ENCODE data around the gene D2HGDH. TPM values are rescaled to one million over a fixed set of nuclear protein-coding genes. Genes with fewer than 3 reads are reported as not detected.

Gene D2HGDH
- total RNA-seq, 1 donor from 2014 or later = 19.0 TPM

DNA sequence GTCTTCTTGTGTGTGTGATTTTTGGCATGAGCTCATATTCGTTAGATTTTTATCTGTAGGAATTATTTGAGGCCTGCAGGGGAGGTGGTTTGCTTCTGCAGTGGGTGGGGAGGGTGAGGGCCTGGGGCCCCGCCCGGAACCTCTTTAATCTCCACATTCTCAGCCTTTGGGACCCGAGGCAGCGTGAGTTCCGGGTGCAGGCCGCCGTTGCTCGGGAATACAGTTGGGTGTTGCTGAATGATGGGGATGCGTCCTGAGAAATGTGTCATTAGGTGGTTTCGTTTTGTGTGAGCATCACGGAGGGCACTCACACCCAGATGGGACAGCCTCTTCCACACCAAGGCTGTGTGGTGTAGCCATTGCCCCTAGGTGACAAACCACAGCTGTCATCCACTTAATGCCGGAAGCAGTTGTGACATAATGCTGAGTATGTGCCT lies 28.5 kb downstream of the D2HGDH start:
- peak; percentile 43 for ATAC-seq (ENCODE audit: poor library complexity)
- intact Hi-C loops (cut with DNase I) = no loop called here

DNA sequence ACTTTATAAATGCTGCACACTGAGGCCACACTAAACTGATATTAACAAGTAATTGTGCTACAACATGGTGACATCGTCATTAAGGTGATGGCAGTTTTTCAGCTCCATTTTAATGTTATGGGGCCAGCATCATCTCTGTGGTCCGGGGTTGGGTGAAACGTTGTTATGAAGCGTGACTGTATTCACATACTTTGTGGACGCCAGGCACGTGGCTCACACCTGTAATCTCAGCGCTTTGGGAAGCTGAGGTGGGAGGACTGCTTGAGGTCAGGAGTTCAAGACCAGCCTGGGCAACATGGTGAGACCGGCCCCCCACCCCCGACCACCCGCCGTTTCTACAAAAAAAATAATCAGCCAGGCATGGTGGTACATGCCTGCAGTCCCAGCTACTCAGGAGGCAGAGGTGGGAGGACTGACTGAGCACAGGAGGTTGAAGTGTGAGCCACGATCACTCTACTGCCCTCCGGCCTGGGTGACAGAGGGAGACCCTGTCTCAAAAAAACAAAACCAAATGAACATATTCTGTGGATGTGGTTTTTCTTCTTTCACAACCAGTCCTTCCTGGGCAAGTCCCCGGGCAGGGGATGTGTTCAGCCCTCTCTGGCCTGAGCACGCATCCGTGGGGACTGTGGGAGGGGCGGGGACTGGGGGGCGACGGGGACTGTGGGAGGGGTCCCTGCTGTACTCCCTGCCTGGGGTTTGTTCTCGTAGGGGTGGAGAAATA lies 29.3 kb downstream of the D2HGDH start:
- DNase-seq = no peak
- intact Hi-C loops (cut with DNase I) = no loop called here
- no peak for ATAC-seq (ENCODE audit: poor library complexity)

More for the DNA sequence above, 28.5 kb downstream of the D2HGDH start:
- no peak for DNase-seq

DNA sequence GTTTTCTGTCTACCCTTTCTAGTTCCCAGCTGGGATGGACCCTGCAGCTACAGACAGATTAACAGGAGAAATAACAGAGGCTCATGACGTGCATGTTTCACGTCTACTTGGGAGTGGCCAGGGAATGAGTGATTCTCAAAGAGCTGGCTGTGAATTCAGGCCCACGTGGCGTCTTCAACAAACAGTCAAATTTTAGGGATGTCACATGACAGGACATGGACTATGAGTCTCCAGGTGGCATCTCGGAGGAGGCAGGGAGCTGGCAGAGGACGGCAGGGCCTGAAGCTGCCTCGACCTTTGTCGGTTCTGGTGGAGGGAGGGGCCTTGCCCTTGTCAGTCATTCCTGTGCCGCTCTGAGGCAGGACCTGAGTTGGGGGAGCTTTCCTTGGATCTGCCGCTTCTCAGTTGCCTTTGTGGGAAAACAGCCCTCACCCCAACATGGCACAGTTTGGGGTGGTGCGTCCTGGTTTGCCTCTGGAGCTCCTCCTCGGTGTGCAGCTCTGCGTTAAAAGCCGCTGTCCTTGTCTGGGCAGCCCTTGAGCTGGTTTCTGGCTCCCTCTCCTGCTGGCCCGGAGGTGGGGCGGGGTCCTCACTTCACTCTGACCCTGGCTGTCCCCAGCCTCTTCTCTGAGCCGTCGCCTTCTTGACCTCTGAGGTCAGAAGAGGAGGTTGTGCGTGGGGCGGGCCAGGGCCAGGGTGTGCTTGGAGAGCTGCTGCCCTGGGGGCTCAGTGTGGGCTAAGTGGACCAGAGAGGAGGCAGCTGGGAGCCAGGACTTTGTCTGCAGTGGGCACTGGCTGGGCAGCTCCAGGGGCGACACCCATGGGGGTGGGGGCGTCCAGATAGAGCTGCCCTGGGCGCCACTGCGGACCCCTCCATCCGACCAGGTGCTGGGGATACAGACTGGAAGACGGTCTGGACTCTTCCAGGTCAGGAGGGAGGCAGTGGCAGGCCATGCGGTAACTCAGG lies 30.1 kb downstream of the D2HGDH start:
- DNase-seq = no peak
- intact Hi-C loops (cut with DNase I) = no loop called here
- no peak for ATAC-seq (ENCODE audit: poor library complexity)

DNA sequence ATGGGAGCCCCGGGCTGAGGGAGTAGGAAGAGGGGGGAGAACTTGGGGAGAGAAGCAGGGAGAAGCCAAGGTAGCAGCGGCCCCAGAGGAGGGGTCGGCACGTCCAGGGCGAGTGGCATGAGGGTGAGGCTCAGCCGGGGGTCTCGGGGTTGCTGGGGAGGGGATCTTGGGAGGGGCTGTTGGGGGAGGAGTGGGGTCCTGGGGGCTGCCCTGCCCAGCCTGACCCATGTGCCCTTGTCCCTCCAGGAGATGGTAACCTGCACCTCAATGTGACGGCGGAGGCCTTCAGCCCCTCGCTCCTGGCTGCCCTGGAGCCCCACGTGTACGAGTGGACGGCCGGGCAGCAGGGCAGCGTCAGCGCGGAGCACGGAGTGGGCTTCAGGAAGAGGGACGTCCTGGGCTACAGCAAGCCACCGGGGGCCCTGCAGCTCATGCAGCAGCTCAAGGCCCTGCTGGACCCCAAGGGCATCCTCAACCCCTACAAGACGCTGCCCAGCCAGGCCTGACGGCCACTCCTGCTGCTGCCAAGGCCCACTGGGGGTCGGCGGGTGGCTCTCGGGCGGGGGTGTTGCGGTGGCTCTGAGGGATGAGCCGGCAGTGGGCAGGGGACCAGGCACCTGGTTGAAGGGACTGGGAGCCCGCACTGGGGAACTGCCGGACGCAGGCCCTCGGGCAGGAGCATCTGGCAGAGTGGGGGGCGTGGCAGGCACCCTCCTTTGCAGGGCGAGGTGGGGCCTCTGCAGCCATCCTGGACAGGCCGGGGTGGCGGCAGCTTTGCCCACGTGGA lies 33.2 kb downstream of the D2HGDH start:
- intact Hi-C loops (cut with DNase I) = no loop called here
- DNase-seq = no peak
- no peak for ATAC-seq (ENCODE audit: poor library complexity)

DNA sequence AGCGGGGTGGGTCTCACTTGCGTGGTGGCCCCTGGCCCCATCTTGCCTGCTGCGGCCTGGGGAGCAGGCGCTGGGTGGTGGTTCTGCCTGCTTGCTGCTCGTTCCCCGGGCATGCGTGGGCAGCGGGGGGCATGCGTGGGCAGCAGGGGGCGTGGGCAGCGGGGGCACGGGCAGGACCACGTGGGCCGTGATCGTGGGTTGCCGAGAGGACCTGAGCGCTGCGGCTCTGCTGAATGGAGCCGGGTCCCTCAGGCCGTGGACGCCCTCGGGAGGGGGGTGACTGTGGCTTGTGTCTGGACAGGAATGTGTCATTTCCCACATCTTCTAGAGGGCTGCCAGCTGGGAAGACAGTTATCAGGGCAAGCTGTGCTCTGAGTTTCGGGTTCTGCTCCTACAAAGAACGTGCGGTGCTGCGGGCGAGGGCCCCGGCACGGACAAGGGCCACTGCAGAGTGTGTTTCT lies 33.9 kb downstream of the D2HGDH start:
- ATAC-seq (ENCODE audit: poor library complexity) (no peak), DNase-seq (no peak)
- intact Hi-C loops (cut with DNase I) = no loop called here

DNA sequence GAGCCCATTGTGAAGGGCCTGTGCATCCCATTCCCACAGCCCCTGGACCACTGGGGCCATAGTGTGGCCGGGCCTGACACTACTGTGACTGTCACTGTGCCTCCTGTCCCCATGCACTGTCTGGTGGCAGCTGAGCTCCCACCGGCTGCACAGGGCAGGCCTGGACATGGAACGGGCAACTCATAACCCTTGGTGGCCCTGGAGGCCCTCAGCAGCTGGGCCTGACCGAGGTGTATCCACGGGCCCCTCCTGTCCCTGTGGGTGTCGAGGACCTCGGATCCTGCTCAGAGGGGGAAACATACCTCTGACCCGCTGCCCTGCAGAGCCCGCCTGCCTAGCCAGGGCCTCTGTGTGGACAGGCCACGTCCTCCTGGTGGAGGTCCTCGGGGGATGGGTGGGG lies 34.4 kb downstream of the D2HGDH start:
- intact Hi-C loops (cut with DNase I) = no loop called here
- DNase-seq (no peak), ATAC-seq (ENCODE audit: poor library complexity) (no peak)

DNA sequence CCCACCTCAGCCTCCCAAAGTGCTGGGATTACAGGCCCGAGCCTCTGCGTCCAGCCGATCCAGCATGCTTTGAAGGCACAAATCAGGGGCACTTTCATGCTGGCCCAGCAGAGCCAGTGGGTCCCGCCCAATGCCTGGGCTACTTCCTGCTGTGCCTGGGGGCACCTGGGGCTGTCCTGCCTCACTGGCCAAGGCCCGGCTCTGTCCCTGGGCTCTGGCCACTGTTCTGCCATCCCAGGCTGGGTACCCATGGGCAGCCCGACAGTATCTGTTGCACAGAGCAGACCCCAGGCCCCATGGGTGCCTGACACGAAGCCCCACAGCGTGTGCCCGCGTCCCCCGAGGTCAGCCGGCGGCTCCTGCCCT lies 35.4 kb downstream of the D2HGDH start:
- intact Hi-C loops (cut with DNase I) = no loop called here
- ATAC-seq (ENCODE audit: poor library complexity) (no peak), DNase-seq (no peak)

DNA sequence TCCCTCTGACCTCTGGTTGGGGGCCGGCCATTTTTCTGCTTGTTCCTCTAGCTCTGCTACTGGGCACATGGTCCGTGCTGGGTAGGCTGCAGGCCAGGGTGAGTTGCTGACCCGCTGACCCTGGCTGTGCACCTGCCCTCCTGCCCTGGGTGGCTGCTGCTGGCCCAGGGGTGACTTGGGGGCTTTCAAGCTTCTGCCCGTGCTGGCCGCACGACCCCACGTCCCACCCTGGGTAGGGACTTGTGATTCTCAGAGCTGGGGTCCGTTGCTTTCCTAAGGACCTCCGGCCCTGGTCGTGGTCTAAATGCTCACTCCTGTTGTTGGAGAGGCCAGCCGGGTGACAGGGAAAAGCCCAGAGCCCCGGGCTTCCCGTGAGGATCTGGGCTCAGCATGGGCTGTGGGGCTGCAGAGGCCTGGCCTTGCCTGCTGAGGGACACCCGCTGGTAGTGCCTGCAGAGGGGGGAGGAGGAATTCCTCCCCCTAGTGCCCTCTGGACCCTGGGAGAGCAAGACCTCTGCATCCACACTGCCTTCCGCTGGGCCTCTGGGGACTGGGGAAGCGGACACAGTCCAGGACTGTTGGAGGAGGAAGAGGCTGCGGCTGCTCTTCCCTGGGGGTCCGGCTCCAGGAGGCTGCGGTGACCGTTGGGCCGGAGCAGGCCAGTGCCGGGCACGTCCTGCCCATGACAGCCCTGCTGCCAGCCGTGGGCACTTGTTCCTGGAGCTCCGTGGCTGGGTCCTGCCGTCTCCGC lies 35.9 kb downstream of the D2HGDH start:
- intact Hi-C loops (cut with DNase I) = no loop called here
- no peak for ATAC-seq (ENCODE audit: poor library complexity)
- no peak for DNase-seq

DNA sequence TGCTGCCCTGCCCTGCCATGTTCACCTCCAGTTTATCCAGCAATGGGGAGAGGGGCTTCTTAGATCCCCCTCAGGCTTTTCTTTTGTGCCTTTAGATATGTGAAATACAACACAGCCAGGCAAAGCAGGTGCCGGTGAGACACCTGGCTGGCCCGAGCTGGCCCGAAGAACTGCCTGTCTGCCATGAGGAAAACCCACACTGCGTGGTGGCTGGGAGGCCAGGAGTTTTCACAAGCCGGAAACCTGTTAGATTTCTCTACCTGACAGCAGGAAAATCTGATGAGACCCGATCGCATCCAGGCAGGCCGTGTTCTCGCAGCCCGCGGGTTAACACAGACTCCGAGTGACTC lies 36.5 kb downstream of the D2HGDH start:
- intact Hi-C loops (cut with DNase I) = no loop called here
- ATAC-seq (ENCODE audit: poor library complexity) (no peak), DNase-seq (no peak)

DNA sequence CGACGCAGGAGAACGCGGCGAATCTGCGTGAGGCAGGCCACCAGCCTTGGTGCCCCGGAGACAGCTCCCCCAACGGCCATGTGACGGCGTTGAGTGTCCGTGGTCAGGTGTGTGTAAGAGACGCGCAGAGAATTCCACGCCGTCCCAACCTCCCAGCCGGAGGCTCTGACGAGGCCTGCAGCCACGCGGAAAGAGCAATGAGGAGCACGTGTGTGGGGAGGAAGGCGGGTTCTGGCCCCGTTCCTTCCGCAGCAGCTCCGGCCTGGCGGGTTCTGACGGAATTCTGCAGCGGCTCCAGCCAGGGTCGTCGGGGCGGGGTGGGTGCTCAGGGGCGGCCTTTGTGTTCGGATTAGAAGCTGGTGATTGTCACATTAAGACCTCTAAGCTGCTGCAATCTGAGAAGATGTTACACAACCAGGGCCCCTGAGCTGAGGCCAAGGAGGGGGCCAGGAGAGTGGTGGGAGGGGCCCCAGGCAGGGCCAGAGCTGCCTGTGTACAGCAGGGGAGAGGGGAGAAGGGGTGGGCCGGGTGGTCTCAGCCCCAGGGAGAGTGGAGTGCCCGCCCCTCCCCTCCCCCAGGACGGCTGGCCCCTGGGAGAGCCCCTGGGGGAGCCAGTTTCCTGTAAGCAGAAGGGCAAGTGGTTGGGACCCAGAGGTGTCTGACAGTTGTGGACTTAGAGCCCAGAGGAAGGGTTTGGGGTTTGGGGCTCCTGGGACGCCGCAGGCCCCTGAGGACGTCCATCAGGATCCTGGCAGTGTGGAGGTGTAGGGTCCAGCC lies 37.0 kb downstream of the D2HGDH start:
- intact Hi-C loops (cut with DNase I) = no loop called here

DNA sequence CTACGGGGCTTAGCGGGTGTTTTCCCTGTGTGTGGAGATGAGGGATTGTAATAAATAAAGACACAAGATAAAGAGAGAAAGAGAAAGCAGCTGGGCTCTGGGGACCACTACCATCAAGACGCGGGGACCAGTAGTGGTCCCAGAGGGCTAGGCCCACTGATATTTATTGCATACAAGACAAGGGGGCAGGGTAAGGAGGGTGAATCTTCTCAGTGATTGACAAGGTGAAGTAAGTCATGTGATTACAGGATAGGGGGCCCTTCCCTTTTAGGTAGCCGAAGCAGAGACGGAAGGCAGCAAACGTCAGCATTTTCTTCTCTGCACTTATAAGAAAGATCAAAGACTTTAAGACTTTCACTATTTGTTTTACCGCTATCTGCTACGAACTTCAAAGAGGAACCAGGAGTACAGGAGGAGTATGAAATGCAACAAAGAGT lies 37.7 kb downstream of the D2HGDH start:
- intact Hi-C loops (cut with DNase I) = no loop called here
- ATAC-seq (ENCODE audit: poor library complexity) = no peak
- DNase-seq = no peak

More for the DNA sequence above, 37.0 kb downstream of the D2HGDH start:
- peak; percentile 46 for ATAC-seq (ENCODE audit: poor library complexity)
- peak; percentile 59 for DNase-seq

DNA sequence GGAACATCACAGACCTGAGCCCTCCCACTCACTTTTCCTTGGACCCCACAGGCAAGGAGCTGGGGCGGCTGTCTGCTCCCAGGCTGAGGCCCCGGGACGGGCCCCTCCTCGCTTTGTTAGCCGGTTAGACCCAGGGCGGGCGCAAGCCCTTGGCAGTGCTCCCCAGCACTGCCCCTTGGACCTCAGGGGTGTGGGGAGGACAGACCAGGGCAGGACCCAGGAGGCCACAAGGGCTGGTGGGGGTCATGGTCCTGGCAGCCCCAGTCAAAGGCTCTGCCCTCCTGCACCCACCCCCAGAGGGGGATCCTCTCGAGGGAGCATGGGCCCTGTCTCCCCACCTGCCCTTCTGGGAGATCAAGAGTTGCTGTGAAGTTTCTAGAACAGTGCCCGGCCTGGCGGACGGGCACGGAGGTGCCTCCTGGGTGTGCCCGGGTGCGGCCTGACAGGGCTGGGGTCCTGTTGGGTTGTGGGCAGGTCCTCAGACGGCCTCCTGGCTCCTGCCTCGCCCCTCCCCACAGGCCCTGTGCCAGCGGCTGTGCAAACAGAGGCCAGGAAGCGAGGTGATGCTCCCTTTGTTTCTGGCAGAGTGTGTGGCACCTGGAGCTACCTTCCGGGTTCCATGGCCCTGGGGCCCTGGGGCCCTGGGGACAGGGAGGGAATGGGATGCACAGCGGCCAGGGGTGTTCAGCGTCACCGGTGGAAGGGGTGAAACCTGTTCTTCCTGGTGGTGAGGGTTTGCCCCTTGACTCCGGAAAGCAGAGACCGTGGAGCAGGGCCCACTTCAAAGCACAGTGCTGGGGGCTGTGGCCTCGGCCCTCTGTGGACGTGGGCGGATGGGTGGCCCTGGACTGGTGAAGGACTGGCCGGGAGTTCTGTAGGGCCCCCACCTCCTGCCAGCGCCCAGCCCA lies 39.3 kb downstream of the D2HGDH start:
- ATAC-seq (ENCODE audit: poor library complexity) (no peak), DNase-seq (no peak)
- intact Hi-C loops (cut with DNase I) = no loop called here

DNA sequence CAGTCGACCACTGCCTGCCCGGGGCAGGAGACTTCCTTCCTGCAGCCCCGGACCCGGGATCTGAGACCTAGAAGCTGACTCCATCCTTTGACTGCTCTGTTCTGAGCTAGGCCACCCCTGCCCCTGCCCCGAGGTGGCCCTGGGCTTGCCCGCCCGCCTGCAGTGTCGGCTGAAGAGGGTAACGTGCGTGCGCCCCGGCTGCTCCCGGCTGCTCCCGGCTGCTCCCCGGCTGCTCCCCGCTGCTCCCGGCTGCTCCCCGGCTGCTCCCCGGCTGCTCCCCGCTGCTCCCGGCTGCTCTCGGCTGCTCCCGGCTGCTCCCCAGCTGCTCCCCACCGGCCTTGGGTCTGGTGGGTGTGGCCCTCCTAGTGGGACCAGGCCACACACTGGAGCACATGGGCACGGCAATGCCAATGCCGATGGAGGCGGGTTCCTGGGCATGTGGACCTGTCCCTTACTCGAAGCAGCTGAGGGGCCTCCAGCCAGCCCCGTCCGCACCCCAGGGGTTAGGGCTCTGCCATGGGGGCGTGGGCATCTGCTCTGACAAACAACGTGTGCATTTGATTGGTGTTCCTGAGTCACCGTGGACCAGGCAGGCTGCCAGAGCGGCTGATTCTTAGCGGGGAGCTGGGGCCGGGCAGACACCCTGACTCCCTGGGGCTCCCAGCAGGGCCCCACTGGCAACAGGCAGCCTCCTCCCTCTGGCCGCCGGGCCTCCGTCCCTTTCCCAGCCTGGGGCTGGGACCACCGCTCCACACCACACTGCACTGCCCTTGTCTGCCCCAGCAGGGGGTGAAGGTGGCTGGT lies 40.2 kb downstream of the D2HGDH start:
- no peak for ATAC-seq (ENCODE audit: poor library complexity)
- intact Hi-C loops (cut with DNase I) = no loop called here
- no peak for DNase-seq

DNA sequence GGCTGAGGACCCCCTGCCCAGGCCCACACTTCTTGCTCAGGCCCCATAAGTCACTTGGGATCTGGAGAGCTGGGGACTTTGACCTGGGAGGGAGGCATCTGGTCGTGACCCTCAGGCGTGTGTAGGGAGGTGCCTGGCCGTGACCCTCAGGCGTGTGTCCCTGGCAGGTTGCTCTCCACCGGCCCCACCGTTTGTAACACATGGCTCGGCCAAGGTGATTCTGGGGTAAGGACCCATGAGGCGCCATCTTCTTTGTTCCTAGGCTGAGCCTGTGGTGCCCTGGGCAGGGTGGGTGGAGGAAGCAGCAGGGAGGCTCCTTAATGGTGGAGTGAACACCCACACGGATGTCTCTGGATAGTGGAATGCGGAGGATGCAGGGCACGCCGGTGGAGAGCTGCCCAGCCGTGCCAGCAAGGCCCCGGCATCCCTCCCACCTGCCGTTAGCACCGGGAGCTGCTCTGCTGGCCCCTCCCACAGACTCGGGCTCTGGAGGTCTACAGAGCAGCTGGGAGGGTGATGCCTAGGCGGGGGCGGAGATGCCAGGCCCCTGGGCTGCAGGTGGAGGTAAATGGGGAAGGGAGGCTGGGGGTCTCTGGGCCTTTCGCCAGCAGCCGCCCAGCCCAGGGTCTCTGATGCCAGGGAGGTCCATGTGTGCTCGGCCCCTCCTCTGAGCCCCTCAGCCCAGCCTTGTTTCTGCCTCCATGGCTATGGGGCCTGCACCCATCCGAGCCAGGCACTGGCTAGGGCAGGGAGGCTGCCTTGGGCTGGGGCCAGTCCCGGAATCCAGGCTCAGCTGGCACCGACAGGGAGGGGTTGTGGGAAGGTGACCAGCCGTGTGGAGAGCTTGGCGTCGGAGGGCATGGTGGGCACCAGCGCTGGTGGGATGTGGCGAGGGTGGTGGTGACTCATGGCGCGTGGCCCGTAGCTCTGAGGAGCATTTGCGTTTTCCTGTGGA lies 41.1 kb downstream of the D2HGDH start:
- DNase-seq (no peak), ATAC-seq (ENCODE audit: poor library complexity) (no peak)
- intact Hi-C loops (cut with DNase I) = no loop called here
